Testis (tissue), 2 donors: ENCODE results near the gene FAM193B.

Source experiments
- POLR2A ChIP-seq: fragments of 450-650 bp; IDR thresholded peaks from one replicate; pipeline ENCODE4 v1.6.1; 2017; ENCODE audit warnings: antibody characterized with exemption, mild to moderate bottlenecking, moderate library complexity
- TF ChIP-seq, protein P1 (sequence below), 3 experiments: fragments of 450-650 bp in 2 of 3; fragments of 200-600 bp in 1 of 3; sonication (generic) in 1 of 3; IDR thresholded peaks; one replicate each; pipeline ENCODE4 v1.5.1; 2016 to 2019; ENCODE audit warnings: antibody characterized with exemption in 3 of 3, mild to moderate bottlenecking in 2 of 3, moderate library complexity in 1 of 3

DNA sequence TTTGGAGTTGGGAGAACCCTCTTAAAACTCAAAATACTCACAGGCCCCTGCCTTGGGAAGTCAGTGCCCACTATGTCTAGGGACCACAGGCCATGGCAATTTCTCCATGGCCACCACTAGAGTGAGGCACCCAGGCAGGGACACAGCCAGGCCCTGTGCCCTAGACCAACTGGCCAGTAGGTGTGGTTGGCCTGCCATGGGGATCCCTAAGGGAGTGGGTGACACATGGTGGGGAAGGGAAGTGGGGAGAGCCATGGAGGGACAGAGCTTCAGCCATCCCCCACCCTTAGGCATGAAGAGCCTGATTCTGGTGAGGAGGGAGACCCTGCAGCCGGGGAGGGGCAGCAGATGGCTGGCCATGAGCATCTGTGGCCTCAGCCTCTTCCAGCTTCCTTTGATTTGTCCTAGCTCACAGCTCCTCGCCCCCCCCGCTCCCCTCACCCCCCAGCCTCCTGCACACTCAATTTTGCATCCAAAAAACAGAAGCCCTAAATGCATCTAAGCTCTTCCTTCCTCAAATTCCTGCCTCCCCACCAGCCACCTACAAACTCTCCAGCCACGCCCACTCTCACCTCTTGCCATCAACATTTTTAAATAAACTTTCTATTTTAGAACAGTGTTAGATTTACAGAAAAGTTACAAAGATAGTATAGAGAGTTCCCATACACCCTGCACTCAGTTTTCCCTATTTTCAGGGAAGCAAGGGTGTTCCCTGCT lies 79.4 kb downstream of the FAM193B start:
- TF ChIP-seq, protein P1, sequence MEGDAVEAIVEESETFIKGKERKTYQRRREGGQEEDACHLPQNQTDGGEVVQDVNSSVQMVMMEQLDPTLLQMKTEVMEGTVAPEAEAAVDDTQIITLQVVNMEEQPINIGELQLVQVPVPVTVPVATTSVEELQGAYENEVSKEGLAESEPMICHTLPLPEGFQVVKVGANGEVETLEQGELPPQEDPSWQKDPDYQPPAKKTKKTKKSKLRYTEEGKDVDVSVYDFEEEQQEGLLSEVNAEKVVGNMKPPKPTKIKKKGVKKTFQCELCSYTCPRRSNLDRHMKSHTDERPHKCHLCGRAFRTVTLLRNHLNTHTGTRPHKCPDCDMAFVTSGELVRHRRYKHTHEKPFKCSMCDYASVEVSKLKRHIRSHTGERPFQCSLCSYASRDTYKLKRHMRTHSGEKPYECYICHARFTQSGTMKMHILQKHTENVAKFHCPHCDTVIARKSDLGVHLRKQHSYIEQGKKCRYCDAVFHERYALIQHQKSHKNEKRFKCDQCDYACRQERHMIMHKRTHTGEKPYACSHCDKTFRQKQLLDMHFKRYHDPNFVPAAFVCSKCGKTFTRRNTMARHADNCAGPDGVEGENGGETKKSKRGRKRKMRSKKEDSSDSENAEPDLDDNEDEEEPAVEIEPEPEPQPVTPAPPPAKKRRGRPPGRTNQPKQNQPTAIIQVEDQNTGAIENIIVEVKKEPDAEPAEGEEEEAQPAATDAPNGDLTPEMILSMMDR (IDR thresholded peaks at IDR 0.05): no peak
- no peak for TF ChIP-seq POLR2A
